Measurements from ENCODE around the gene PTPRM. TPM values are rescaled to one million over a fixed set of nuclear protein-coding genes. Genes with fewer than 3 reads are reported as not detected.

PTPRM gene
- total RNA-seq, 4 donors from 2014 or later, result 21.4 to 41.8 (median 29.6) TPM

DNA sequence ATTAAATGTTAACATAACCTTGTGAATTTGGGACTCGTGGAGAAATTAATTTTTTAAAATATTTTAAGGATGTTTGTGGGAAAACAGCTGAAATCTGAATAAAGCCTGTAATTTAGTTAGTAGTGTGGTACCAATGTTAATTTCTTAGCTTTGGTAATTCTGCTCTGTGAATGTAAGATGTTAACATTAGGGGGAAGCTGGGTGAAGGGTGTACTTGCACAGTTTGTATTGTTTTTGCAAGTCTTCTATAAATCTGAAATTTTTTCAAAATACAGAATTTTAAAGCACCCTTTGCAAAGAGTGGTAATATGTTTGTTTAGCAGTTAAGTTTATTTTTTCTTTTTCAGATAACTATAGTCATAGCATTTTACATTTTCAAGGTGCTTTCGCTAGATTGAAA lies 4.5 kb downstream of the PTPRM start:
- 87 to 93% methylated on average over 2 of the region's 2 CpGs for WGBS, 2 donors
- no peak for DNase-seq (ENCODE audit: low spot score in 2 of 2)
- no peak for TF ChIP-seq POLR2A (IDR thresholded peaks at IDR 0.05)
- TF ChIP-seq, protein P1, sequence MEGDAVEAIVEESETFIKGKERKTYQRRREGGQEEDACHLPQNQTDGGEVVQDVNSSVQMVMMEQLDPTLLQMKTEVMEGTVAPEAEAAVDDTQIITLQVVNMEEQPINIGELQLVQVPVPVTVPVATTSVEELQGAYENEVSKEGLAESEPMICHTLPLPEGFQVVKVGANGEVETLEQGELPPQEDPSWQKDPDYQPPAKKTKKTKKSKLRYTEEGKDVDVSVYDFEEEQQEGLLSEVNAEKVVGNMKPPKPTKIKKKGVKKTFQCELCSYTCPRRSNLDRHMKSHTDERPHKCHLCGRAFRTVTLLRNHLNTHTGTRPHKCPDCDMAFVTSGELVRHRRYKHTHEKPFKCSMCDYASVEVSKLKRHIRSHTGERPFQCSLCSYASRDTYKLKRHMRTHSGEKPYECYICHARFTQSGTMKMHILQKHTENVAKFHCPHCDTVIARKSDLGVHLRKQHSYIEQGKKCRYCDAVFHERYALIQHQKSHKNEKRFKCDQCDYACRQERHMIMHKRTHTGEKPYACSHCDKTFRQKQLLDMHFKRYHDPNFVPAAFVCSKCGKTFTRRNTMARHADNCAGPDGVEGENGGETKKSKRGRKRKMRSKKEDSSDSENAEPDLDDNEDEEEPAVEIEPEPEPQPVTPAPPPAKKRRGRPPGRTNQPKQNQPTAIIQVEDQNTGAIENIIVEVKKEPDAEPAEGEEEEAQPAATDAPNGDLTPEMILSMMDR (IDR thresholded peaks at IDR 0.05), result no peak
- intact Hi-C loops (cut with DNase I; ENCODE audit: low total_unique reads), result no loop called here
- no peak overlapping the region for H3K4me3 ChIP-seq (ENCODE audit: low read depth, poor library complexity, severe bottlenecking)

DNA sequence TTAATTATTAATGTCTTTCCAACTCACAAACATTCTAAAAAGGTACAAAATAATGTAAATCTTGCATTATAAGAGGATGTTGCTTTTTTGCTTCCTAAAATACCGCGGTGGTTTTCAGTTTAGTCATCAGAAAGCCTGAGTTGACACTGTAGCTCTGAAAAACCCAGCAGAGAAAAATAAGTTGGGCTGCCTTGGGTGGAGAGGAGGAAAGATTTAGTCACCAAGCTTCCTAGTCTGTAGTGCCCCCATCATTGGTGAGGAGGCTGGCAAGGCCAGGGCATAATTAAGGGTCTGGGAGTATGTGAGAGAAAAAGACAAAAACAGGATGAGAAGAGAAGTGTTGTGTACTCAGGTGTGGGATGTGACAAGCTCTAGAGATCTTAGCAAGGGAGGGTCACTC lies 5.7 kb downstream of the PTPRM start:
- DNase-seq (ENCODE audit: low spot score in 2 of 2), result no peak
- H3K4me3 ChIP-seq (ENCODE audit: low read depth, poor library complexity, severe bottlenecking), result no peak overlapping the region
- intact Hi-C loops (cut with DNase I; ENCODE audit: low total_unique reads), result no loop called here
- 73% methylated on average over 2 of the region's 2 CpGs for WGBS, 2 donors
- no peak for TF ChIP-seq POLR2A (IDR thresholded peaks at IDR 0.05)
- TF ChIP-seq, protein P1 (IDR thresholded peaks at IDR 0.05), result no peak

DNA sequence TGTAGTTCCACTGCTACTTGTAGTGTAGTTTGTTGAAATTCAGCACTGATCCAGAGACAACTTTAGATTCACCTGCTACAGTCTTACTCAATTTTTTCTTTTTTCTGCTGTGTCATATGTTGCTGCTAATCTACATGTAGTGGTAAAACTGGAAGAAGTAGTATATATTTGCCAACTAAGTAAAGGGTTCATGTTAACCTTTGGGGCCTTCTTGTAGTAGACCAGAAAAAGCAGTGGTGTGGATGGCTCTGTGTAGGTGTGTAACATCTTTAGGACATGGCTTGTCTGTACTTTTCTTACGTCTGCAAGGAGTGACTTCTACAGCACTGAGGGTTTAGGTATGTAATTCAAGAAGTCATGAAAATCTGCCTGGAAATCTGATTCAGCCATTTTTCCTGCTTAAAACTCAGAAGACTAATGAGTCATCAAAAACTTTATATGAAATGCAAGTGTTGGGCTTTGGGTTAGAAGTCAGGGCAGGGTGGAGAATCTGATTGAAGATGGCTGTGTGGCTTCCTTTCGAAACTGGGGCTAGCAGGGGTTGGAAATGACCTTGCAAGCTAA lies 8.4 kb downstream of the PTPRM start:
- DNase-seq (ENCODE audit: low spot score in 2 of 2), result no peak
- 75 to 76% methylated on average over 2 of the region's 2 CpGs for WGBS, 2 donors
- TF ChIP-seq, protein P1 (IDR thresholded peaks at IDR 0.05), result no peak
- no peak for TF ChIP-seq POLR2A (IDR thresholded peaks at IDR 0.05)
- intact Hi-C loops (cut with DNase I; ENCODE audit: low total_unique reads), result no loop called here
- no peak overlapping the region for H3K4me3 ChIP-seq (ENCODE audit: low read depth, poor library complexity, severe bottlenecking)

GRCh38 chr18:7576077-7576476 lies 9.0 kb downstream of the PTPRM start:
- intact Hi-C loops (cut with DNase I; ENCODE audit: low total_unique reads), result no loop called here
- TF ChIP-seq POLR2A (IDR thresholded peaks at IDR 0.05), result no peak
- TF ChIP-seq, protein P1 (IDR thresholded peaks at IDR 0.05), result no peak
- no peak overlapping the region for H3K4me3 ChIP-seq (ENCODE audit: low read depth, poor library complexity, severe bottlenecking)

GRCh38 chr18:7576685-7577084 lies 9.6 kb downstream of the PTPRM start:
- no peak for TF ChIP-seq POLR2A (IDR thresholded peaks at IDR 0.05)
- TF ChIP-seq, protein P1 (IDR thresholded peaks at IDR 0.05), result no peak
- intact Hi-C loops (cut with DNase I; ENCODE audit: low total_unique reads), result no loop called here
- H3K4me3 ChIP-seq (ENCODE audit: low read depth, poor library complexity, severe bottlenecking), result no peak overlapping the region
- no peak for DNase-seq (ENCODE audit: low spot score in 2 of 2)

More at GRCh38 chr18:7576077-7576476, 9.0 kb downstream of the PTPRM start:
- no peak for DNase-seq (ENCODE audit: low spot score in 2 of 2)

DNA sequence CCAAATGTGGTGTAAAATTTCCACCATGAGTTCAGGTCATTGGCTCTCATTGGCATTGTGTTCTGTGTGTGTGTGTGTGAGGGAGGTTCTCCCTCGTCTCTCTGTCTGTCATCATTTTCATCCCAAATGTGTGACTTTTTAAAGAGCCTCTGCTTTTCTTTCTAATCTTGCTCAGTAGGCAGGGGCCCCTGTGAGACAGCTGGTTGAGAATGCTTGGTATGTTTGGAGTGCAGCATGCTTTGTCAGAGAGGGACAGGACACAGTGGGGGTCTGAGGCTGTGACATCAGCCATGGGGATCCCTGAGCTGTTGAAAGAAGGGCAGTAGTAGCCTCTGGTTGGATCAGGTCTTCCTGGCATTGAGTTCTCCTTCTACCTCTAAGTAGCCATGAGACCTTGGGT lies 10.6 kb downstream of the PTPRM start:
- H3K4me3 ChIP-seq (ENCODE audit: low read depth, poor library complexity, severe bottlenecking), result no peak overlapping the region
- TF ChIP-seq, protein P1 (IDR thresholded peaks at IDR 0.05), result no peak
- TF ChIP-seq POLR2A (IDR thresholded peaks at IDR 0.05), result no peak
- no peak for DNase-seq (ENCODE audit: low spot score in 2 of 2)
- intact Hi-C loops (cut with DNase I; ENCODE audit: low total_unique reads), result no loop called here
- 48 to 50% methylated on average over 1 of the region's 1 CpG for whole genome bisulfite sequencing, 2 donors

Data from lower leg skin (tissue), 4 donors.